HG03103 (cell line): Measurements from ENCODE around the gene FBXL16.

Experiments
- ATAC-seq: cut with Tn5 transposase; IDR thresholded peaks from one replicate; pipeline ENCODE4 v1.9.1; 2021; ENCODE audit warnings: low read depth; ENCODE audit not compliant: unreplicated experiment

FBXL16 gene

GRCh38 chr16:647173-647902, 58.3 kb downstream of the FBXL16 start:
- ATAC-seq: no peak

GRCh38 chr16:646679-647172, 58.9 kb downstream of the FBXL16 start:
- no peak for ATAC-seq

- ATAC-seq: no peak
Observed at GRCh38 chr16:645852-646678, 59.5 kb downstream of the FBXL16 start.

- no peak for ATAC-seq
Observed at GRCh38 chr16:644556-644955, 61.0 kb downstream of the FBXL16 start.

- ATAC-seq: no peak
Observed at GRCh38 chr16:643050-643368, 62.6 kb downstream of the FBXL16 start.
